SK-N-SH (cell line): Measurements from ENCODE around the gene RAB1B. TPM values are rescaled to one million over a fixed set of nuclear protein-coding genes. Genes with fewer than 3 reads are reported as not detected.
A peak's percentile ranks its signal among the peaks of the same experiment; 100 is the strongest.

Source experiments
- CTCF ChIA-PET: fragments of 300-600, 350-600 bp; formaldehyde crosslinking; extraction: SDS; loops from one replicate; lab custom pipeline; 2021; lab: Yijun Ruan, JAX
- POLR2A ChIA-PET: fragments of 350-600 bp; sonication (Branson Sonifier 250); formaldehyde crosslinking; extraction: SDS; loops from one replicate; lab custom pipeline; 2020; ENCODE audit warnings: antibody characterized with exemption, inconsistent platforms; lab: Yijun Ruan, JAX
- DNase-seq: peaks from one replicate; pipeline ENCODE4 v3.0.0; 2012
- H2AFZ ChIP-seq: fragments of 200-600 bp; sonication (generic); 2 replicates; pipeline ENCODE4 v1.8.1; 2016; ENCODE audit warnings: antibody characterized with exemption, mild to moderate bottlenecking, low read depth
- H3F3A ChIP-seq: fragments of 200-600 bp; sonication (generic); replicated peaks from 2 replicates; pipeline ENCODE3; 2016; ENCODE audit warnings: antibody characterized with exemption, mild to moderate bottlenecking; ENCODE audit not compliant: insufficient read depth
- H3K27ac ChIP-seq, 2 experiments: fragments of 200-500 bp in 1 of 2; fragments of 200-600 bp in 1 of 2; sonication (Bioruptor generic) in 1 of 2; sonication (generic), shearing (Covaris generic) in 1 of 2; 2 replicates each; pipeline versions ENCODE4 v1.5.1 to v1.6.1; 2014 to 2016; ENCODE audit warnings: low read depth in 2 of 2, inconsistent platforms in 1 of 2, low read length in 1 of 2, mild to moderate bottlenecking in 1 of 2, mixed read lengths in 1 of 2
- H3K27me3 ChIP-seq: fragments of 200-600 bp; sonication (generic), shearing (Covaris generic); 2 replicates; pipeline ENCODE4 v1.6.1; 2016; ENCODE audit warnings: mixed run types; ENCODE audit not compliant: insufficient read depth
- H3K36me3 ChIP-seq, 2 experiments: fragments of 200-500 bp in 1 of 2; fragments of 200-600 bp in 1 of 2; sonication (Bioruptor generic) in 1 of 2; sonication (generic) in 1 of 2; replicated peaks in 1 of 2; 2 replicates each; pipeline versions ENCODE3 to v1.5.1; 2014 to 2016; ENCODE audit warnings: low read length in 1 of 2, mild to moderate bottlenecking in 1 of 2; ENCODE audit not compliant: insufficient read depth in 2 of 2, control insufficient read depth in 1 of 2
- H3K4me1 ChIP-seq, 2 experiments: fragments of 200-500 bp in 1 of 2; fragments of 200-600 bp in 1 of 2; sonication (Bioruptor generic) in 1 of 2; sonication (generic), shearing (Covaris generic) in 1 of 2; 2 replicates each; pipeline versions ENCODE4 v1.5.1 to v1.6.1; 2014 to 2016; ENCODE audit warnings: low read depth in 1 of 2, low read length in 1 of 2, mixed run types in 1 of 2; ENCODE audit not compliant: insufficient read depth in 2 of 2, control insufficient read depth in 1 of 2
- H3K4me2 ChIP-seq: fragments of 200-600 bp; sonication (generic), shearing (Covaris generic); 2 replicates; pipeline ENCODE4 v1.6.1; 2017; ENCODE audit warnings: mixed run types
- H3K4me3 ChIP-seq, 2 experiments: fragments of 200-500 bp in 1 of 2; fragments of 200-600 bp in 1 of 2; sonication (Bioruptor generic) in 1 of 2; sonication (generic), shearing (Covaris generic) in 1 of 2; 2 replicates each; pipeline versions ENCODE4 v1.5.1 to v1.8.1; 2014 to 2016; ENCODE audit warnings: low read depth in 2 of 2, inconsistent platforms in 1 of 2, low read length in 1 of 2, mild to moderate bottlenecking in 1 of 2, mixed read lengths in 1 of 2, moderate library complexity in 1 of 2
- H3K79me2 ChIP-seq: fragments of 200-600 bp; sonication (generic); 2 replicates; pipeline ENCODE4 v1.8.1; 2017; ENCODE audit warnings: mild to moderate bottlenecking; ENCODE audit not compliant: insufficient read depth
- H3K9ac ChIP-seq: fragments of 200-600 bp; sonication (generic); 2 replicates; pipeline ENCODE4 v1.6.1; 2017; ENCODE audit warnings: mixed run types
- H3K9me2 ChIP-seq: fragments of 200-600 bp; sonication (generic); 2 replicates; pipeline ENCODE4 v1.6.1; 2017; ENCODE audit warnings: mixed run types
- H3K9me3 ChIP-seq: fragments of 200-600 bp; sonication (generic); 2 replicates; pipeline ENCODE4 v1.6.1; 2017; ENCODE audit warnings: mixed run types, mild to moderate bottlenecking, moderate library complexity
- H4K20me1 ChIP-seq: fragments of 200-600 bp; sonication (generic); 2 replicates; pipeline ENCODE4 v1.6.1; 2017; ENCODE audit warnings: mild to moderate bottlenecking, mixed run types; ENCODE audit not compliant: insufficient read depth
- ELF1 ChIP-seq: IDR thresholded peaks from 2 replicates; pipeline ENCODE4 v1.4.0; 2012
- EZH2phosphoT487 ChIP-seq: fragments of 200-600 bp; sonication (generic); IDR thresholded peaks from 2 replicates; pipeline ENCODE4 v1.6.1; 2017; ENCODE audit warnings: low read depth, mixed run types, mild to moderate bottlenecking, antibody characterized with exemption, moderate library complexity, borderline replicate concordance
- FOXM1 ChIP-seq: IDR thresholded peaks from 2 replicates; pipeline ENCODE4 v1.4.0; 2012; ENCODE audit warnings: low read depth, mild to moderate bottlenecking
- GABPA ChIP-seq: IDR thresholded peaks from 2 replicates; pipeline ENCODE4 v1.4.0; 2012; ENCODE audit warnings: low read depth, mild to moderate bottlenecking
- GATA2 ChIP-seq: sonication (generic); formaldehyde crosslinking; IDR thresholded peaks from 2 replicates; pipeline ENCODE4 v1.5.0; 2020; ENCODE audit warnings: mild to moderate bottlenecking, missing genetic modification reagents
- MXI1 ChIP-seq: IDR thresholded peaks from 2 replicates; pipeline ENCODE4 v1.6.1; 2012; ENCODE audit warnings: mild to moderate bottlenecking, low read depth, low read length, improper control_type of control experiment
- NRF1 ChIP-seq: IDR thresholded peaks from 2 replicates; pipeline ENCODE4 v1.6.1; 2012; ENCODE audit warnings: low read depth, mild to moderate bottlenecking, low read length
- RAD21 ChIP-seq: IDR thresholded peaks from 2 replicates; pipeline ENCODE4 v1.6.1; 2012; ENCODE audit warnings: mild to moderate bottlenecking, low read length
- RFX5 ChIP-seq: IDR thresholded peaks from 2 replicates; pipeline ENCODE4 v1.6.1; 2012; ENCODE audit warnings: mild to moderate bottlenecking, improper control_type of control experiment, low read length
- TCF12 ChIP-seq: IDR thresholded peaks from 2 replicates; pipeline ENCODE4 v1.4.0; 2012
- YY1 ChIP-seq: IDR thresholded peaks from 2 replicates; pipeline ENCODE4 v1.4.0; 2012; ENCODE audit warnings: low read depth, mild to moderate bottlenecking
- WGBS: methylation state at CpG from one replicate; pipeline ENCODE4 v1.1.6; 2017; ENCODE audit warnings: low lambda C conversion rate; 5-methylcytosine and 5-hydroxymethylcytosine counted together
- polyA plus RNA-seq, 3 experiments: library from polyadenylated mRNA; depleted of rRNA; stranded (reverse); fragments of >200 nt; gene quantifications; 2 replicates each; pipeline ENCODE4 v1.2.3, GENCODE V29; 2012
- TF ChIP-seq, protein P1 (sequence below): IDR thresholded peaks from 2 replicates; pipeline ENCODE4; 2012
- TF ChIP-seq, protein P2 (sequence below): IDR thresholded peaks from 2 replicates; pipeline ENCODE4 v1.4.0; 2012; ENCODE audit warnings: low read depth
- TF ChIP-seq, protein P3 (sequence below): fragments of 150-350 bp; IDR thresholded peaks from 2 replicates; pipeline ENCODE4 v1.6.1; 2016; ENCODE audit warnings: mild to moderate bottlenecking, low read depth, low read length
- TF ChIP-seq, protein P4 (sequence below): IDR thresholded peaks from 2 replicates; pipeline ENCODE4 v1.4.0; 2012; ENCODE audit warnings: low read depth, borderline replicate concordance
- TF ChIP-seq, protein P5 (sequence below): IDR thresholded peaks from 2 replicates; pipeline ENCODE4 v1.6.1; 2012; ENCODE audit warnings: mild to moderate bottlenecking, low read depth, low read length, moderate library complexity

The RAB1B gene
- polyA plus RNA-seq, 1 of the 3 experiments (the other 2 are of a cell fraction) = 208 TPM

DNA sequence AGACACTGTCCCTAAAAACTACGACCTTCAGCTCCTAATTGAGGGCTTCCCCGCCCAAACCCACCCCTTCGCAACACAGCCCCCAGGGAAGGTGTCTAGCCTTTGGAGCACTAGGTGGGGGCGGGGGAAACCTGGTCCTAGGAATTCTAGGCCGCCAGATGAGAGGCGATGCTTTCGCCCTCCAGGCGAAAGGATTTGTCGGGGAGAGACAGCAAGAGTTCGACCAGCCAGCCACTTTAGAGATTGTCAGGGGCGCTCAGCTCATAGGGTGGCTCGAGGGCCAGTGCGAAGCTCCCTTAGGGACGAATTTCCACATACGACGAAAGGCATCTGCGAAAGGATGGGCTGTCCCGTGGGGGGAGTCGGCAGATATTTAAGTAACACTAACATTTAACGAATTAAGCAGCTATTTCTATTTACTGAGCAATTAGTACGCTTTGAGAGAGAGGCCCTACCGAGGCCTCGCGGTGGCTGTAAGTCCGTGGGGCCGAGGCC lies 43.1 kb downstream of the RAB1B start:
- H3K27me3 ChIP-seq = no peaks in the 10 kb centered on the region
- no peaks in the 10 kb centered on the region for H3K9me3 ChIP-seq
- peak overlapping the region; percentile 81 for H3K4me2 ChIP-seq
- no peaks in the 10 kb centered on the region for H3K36me3 ChIP-seq
- H3K4me1 ChIP-seq = peaks cover 11 to 44% of the 10 kb centered on the region in 2 experiments; a peak in 2 of 4 replicates
- H2AFZ ChIP-seq = peak overlapping the region; percentile 88; the same call in 1 of the 2 replicates
- POLR2A ChIA-PET = interaction anchor here (0.6 to 3.1 kb wide), 9 partner anchors 11 to 194 kb away, joined by 3 to 33 read pairs (median 5); partner anchors contain the start of genes B4GAT1, BRMS1 and RIN1
- no peaks in the 10 kb centered on the region for H3K79me2 ChIP-seq
- no peaks in the 10 kb centered on the region for H4K20me1 ChIP-seq
- DNase-seq = no peak
- TF ChIP-seq ELF1 = no peak
- no peak for TF ChIP-seq RFX5
- no peak for TF ChIP-seq MXI1
- TF ChIP-seq GABPA = no peak
- no peak for TF ChIP-seq YY1
- no peak for TF ChIP-seq EZH2phosphoT487
- TF ChIP-seq, protein P1, sequence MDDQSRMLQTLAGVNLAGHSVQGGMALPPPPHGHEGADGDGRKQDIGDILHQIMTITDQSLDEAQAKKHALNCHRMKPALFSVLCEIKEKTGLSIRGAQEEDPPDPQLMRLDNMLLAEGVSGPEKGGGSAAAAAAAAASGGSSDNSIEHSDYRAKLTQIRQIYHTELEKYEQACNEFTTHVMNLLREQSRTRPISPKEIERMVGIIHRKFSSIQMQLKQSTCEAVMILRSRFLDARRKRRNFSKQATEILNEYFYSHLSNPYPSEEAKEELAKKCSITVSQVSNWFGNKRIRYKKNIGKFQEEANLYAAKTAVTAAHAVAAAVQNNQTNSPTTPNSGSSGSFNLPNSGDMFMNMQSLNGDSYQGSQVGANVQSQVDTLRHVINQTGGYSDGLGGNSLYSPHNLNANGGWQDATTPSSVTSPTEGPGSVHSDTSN = no peak
- H3K9ac ChIP-seq = peak overlapping the region; percentile 68
- peak overlapping the region; percentile 94 to 96 for H3K27ac ChIP-seq
- CTCF ChIA-PET = interaction anchor here (0.6 to 12.4 kb wide), 37 partner anchors 11 to 175 kb away, joined by 3 to 280 read pairs (median 4); partner anchors contain the start of genes B4GAT1, BRMS1, CNIH2 and DPP3
- H3F3A ChIP-seq = peaks cover 15% of the 10 kb centered on the region
- H3K9me2 ChIP-seq = no peaks in the 10 kb centered on the region
- 24% methylated on average over 23 of the region's 26 CpGs for WGBS
- H3K4me3 ChIP-seq = peak overlapping the region; percentile 59 to 70

DNA sequence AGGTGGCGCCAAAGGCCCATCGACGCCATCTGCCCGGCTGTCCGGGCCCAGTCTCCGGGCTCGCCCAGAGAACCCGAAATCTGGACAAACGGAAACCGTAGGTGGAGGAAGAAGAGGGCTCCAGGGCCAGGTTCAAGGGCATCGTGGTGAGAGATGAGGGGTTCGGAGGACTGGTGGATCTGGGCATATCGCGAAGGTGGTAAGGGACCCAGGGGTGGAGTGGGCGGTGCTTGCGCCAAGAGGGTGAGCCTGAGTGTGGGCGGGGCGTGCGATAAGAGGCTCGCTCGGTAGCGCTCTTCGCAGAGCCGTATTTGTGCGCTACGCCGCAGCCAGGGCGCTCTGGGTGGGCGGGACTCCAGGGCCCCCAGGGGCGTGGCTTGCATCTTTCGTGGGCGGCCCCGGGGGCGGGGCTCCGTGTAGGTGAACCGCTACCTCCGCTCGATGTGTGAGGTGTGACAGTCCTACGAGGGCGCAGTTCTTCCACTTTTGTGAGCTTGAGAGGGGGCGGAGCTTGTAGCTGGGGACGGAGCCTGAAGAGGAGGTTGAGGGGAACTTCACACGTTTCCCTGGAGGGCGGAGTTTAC lies 43.6 kb downstream of the RAB1B start:
- peak overlapping the region; percentile 59 to 70 for H3K4me3 ChIP-seq
- peak overlapping the region; percentile 88 for H2AFZ ChIP-seq
- no peaks in the 10 kb centered on the region for H3K27me3 ChIP-seq
- no peaks in the 10 kb centered on the region for H3K9me3 ChIP-seq
- no peaks in the 10 kb centered on the region for H3K9me2 ChIP-seq
- peak overlapping the region; percentile 94 to 96 for H3K27ac ChIP-seq
- H3K36me3 ChIP-seq = no peaks in the 10 kb centered on the region
- peak; percentile 88 for DNase-seq
- ChIA-PET CTCF (interaction anchor here (0.6 to 12.4 kb wide), 35 partner anchors 10 to 426 kb away, joined by 3 to 280 read pairs (median 4); partner anchors contain the start of genes B4GAT1, BRMS1, CNIH2 and DPP3), POLR2A (interaction anchor here (0.6 to 3.1 kb wide), 17 partner anchors 10 to 194 kb away, joined by 3 to 33 read pairs (median 4); partner anchors contain the start of genes B4GAT1, BRMS1, RAB1B and RIN1)
- no peaks in the 10 kb centered on the region for H3K79me2 ChIP-seq
- H4K20me1 ChIP-seq = no peaks in the 10 kb centered on the region
- H3K4me1 ChIP-seq = peaks cover 11 to 49% of the 10 kb centered on the region in 2 experiments; a peak in 2 of 4 replicates
- H3K4me2 ChIP-seq = peak overlapping the region; percentile 81
- peak overlapping the region; percentile 68 for H3K9ac ChIP-seq
- peaks cover 15% of the 10 kb centered on the region for H3F3A ChIP-seq
- 0% methylated on average over 18 of the region's 44 CpGs for WGBS
- TF ChIP-seq RAD21 (peak; percentile 97), NRF1 (peak; percentile 26; the same call in 1 of the 2 replicates), FOXM1 (no peak), TCF12 (no peak), GATA2 (peak; percentile 37; the same call in 1 of the 2 replicates), MXI1 (peak; percentile 52)
- TF ChIP-seq, protein P2, sequence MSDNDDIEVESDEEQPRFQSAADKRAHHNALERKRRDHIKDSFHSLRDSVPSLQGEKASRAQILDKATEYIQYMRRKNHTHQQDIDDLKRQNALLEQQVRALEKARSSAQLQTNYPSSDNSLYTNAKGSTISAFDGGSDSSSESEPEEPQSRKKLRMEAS = peak; percentile 57; the same call in 1 of the 2 replicates
- TF ChIP-seq, protein P3, sequence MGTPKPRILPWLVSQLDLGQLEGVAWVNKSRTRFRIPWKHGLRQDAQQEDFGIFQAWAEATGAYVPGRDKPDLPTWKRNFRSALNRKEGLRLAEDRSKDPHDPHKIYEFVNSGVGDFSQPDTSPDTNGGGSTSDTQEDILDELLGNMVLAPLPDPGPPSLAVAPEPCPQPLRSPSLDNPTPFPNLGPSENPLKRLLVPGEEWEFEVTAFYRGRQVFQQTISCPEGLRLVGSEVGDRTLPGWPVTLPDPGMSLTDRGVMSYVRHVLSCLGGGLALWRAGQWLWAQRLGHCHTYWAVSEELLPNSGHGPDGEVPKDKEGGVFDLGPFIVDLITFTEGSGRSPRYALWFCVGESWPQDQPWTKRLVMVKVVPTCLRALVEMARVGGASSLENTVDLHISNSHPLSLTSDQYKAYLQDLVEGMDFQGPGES = no peak
- TF ChIP-seq, protein P4, sequence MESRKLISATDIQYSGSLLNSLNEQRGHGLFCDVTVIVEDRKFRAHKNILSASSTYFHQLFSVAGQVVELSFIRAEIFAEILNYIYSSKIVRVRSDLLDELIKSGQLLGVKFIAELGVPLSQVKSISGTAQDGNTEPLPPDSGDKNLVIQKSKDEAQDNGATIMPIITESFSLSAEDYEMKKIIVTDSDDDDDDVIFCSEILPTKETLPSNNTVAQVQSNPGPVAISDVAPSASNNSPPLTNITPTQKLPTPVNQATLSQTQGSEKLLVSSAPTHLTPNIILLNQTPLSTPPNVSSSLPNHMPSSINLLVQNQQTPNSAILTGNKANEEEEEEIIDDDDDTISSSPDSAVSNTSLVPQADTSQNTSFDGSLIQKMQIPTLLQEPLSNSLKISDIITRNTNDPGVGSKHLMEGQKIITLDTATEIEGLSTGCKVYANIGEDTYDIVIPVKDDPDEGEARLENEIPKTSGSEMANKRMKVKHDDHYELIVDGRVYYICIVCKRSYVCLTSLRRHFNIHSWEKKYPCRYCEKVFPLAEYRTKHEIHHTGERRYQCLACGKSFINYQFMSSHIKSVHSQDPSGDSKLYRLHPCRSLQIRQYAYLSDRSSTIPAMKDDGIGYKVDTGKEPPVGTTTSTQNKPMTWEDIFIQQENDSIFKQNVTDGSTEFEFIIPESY = no peak
- TF ChIP-seq, protein P5, sequence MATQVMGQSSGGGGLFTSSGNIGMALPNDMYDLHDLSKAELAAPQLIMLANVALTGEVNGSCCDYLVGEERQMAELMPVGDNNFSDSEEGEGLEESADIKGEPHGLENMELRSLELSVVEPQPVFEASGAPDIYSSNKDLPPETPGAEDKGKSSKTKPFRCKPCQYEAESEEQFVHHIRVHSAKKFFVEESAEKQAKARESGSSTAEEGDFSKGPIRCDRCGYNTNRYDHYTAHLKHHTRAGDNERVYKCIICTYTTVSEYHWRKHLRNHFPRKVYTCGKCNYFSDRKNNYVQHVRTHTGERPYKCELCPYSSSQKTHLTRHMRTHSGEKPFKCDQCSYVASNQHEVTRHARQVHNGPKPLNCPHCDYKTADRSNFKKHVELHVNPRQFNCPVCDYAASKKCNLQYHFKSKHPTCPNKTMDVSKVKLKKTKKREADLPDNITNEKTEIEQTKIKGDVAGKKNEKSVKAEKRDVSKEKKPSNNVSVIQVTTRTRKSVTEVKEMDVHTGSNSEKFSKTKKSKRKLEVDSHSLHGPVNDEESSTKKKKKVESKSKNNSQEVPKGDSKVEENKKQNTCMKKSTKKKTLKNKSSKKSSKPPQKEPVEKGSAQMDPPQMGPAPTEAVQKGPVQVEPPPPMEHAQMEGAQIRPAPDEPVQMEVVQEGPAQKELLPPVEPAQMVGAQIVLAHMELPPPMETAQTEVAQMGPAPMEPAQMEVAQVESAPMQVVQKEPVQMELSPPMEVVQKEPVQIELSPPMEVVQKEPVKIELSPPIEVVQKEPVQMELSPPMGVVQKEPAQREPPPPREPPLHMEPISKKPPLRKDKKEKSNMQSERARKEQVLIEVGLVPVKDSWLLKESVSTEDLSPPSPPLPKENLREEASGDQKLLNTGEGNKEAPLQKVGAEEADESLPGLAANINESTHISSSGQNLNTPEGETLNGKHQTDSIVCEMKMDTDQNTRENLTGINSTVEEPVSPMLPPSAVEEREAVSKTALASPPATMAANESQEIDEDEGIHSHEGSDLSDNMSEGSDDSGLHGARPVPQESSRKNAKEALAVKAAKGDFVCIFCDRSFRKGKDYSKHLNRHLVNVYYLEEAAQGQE = 0 out of 2 replicates have a peak, but pooled peaks have one; percentile 5
